Vagina (tissue), 2 donors: ENCODE results near the gene C10orf143. TPM values are rescaled to one million over a fixed set of nuclear protein-coding genes. Genes with fewer than 3 reads are reported as not detected.

Experiments used
- DNase-seq, 2 donors: peaks; one replicate each; pipeline ENCODE4 v3.0.0-alpha.2; 2017; ENCODE audit errors: extremely low spot score in 2 of 2
- H3K27ac ChIP-seq: fragments of 200-600 bp; sonication (generic); one replicate; pipeline ENCODE4 v1.5.1; 2019
- H3K27me3 ChIP-seq: fragments of 200-600 bp; sonication (generic); one replicate; pipeline ENCODE4 v1.5.1; 2019
- H3K36me3 ChIP-seq, 2 donors: fragments of 200-600 bp; sonication (generic); one replicate each; pipeline ENCODE4 v1.5.1; 2017 to 2019
- H3K4me1 ChIP-seq: fragments of 200-600 bp; sonication (generic); one replicate; pipeline ENCODE4 v1.5.1; 2019
- H3K4me3 ChIP-seq, 2 donors: fragments of 200-600 bp; sonication (generic); 1 replicate in 1 of 2; 2 replicates in 1 of 2; pipeline ENCODE4 v1.5.1; 2016 to 2019
- H3K9me3 ChIP-seq: fragments of 200-600 bp; sonication (generic); one replicate; pipeline ENCODE4 v1.5.1; 2019
- CTCF ChIP-seq, 3 experiments: fragments of 450-650 bp in 2 of 3; fragments of 200-600 bp in 1 of 3; sonication (generic) in 1 of 3; IDR thresholded peaks; one replicate each; pipeline ENCODE4 v1.5.1; 2017 to 2019; ENCODE audit warnings: antibody characterized with exemption in 3 of 3, mild to moderate bottlenecking in 2 of 3, moderate library complexity in 2 of 3
- POLR2A ChIP-seq, 2 donors: fragments of 450-650 bp; IDR thresholded peaks; one replicate each; pipeline ENCODE4 v1.6.1; 2017; ENCODE audit warnings: antibody characterized with exemption in 2 of 2, mild to moderate bottlenecking in 2 of 2, moderate library complexity in 2 of 2
- POLR2AphosphoS5 ChIP-seq, 2 donors: sonication (generic); formaldehyde crosslinking; IDR thresholded peaks; one replicate each; pipeline ENCODE4 v1.9.0; 2017; ENCODE audit warnings: antibody characterized with exemption in 2 of 2, mild to moderate bottlenecking in 2 of 2, low read depth in 1 of 2; ENCODE audit not compliant: insufficient read depth in 1 of 2
- intact Hi-C: fragments of 100-400 bp; cut with DNase I; formaldehyde crosslinking; loops from one replicate; pipeline ENCODE4 v1.15.1; 2023
- total RNA-seq: library from RNA; depleted of rRNA; stranded (reverse); fragments of >200 nt; gene quantifications from one replicate; pipeline ENCODE4 v1.2.3, GENCODE V29; 2016

Gene C10orf143
- total RNA-seq, 1 donor from 2014 or later = 0.74 TPM

- no peaks in the 10 kb centered on the region for H3K4me1 ChIP-seq
- H3K27ac ChIP-seq = no peak overlapping the region
- H3K4me3 ChIP-seq = no peak overlapping the region
- TF ChIP-seq CTCF (IDR thresholded peaks at IDR 0.05) (no peak), POLR2A (IDR thresholded peaks at IDR 0.05) (no peak), POLR2AphosphoS5 (IDR thresholded peaks at IDR 0.05; ENCODE audit: insufficient read depth in 1 of 2, low read depth in 1 of 2) (no peak)
- no peak for DNase-seq
- no peaks in the 10 kb centered on the region for H3K27me3 ChIP-seq
- intact Hi-C loops = no loop called here
- H3K9me3 ChIP-seq = no peaks in the 10 kb centered on the region
- H3K36me3 ChIP-seq = peaks cover 0 to 12% of the 10 kb centered on the region in 2 donors
These were observed 33.9 kb downstream of the C10orf143 start for GRCh38 chr10:130076681-130077080.

DNA sequence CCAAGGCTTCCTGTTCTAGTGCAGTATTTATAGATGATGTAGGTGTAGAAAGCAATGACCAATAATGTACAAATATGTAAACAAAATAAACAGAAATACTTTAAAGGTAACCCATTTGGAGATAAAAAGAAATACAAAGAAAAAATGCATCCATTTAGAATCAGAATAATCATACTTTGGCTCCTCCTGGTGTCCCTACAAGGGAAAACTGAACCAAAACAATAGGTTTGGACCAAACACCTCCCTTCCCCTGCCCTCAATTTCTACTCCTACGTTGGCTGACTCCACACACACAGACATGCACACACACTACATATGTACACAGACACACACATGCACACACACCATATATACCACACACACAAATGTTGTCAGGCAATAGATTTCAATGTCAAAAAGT lies 36.0 kb downstream of the C10orf143 start:
- intact Hi-C loops = no loop called here
- DNase-seq = no peak

GRCh38 chr10:130073912-130074311 lies 36.7 kb downstream of the C10orf143 start:
- Histone ChIP-seq H3K9me3 (no peaks in the 10 kb centered on the region), H3K36me3 (peaks cover 0 to 12% of the 10 kb centered on the region in 2 donors), H3K4me1 (no peaks in the 10 kb centered on the region), H3K4me3 (no peak overlapping the region), H3K27ac (no peak overlapping the region), H3K27me3 (no peaks in the 10 kb centered on the region)
- TF ChIP-seq POLR2AphosphoS5 (IDR thresholded peaks at IDR 0.05; ENCODE audit: insufficient read depth in 1 of 2, low read depth in 1 of 2) = no peak
- no peak for TF ChIP-seq POLR2A (IDR thresholded peaks at IDR 0.05)
- TF ChIP-seq CTCF (IDR thresholded peaks at IDR 0.05) = no peak
- intact Hi-C loops = no loop called here
- no peak for DNase-seq

More for the DNA sequence above, 36.0 kb downstream of the C10orf143 start:
- Histone ChIP-seq H3K4me1 (no peaks in the 10 kb centered on the region), H3K9me3 (no peaks in the 10 kb centered on the region), H3K27me3 (no peaks in the 10 kb centered on the region), H3K36me3 (peaks cover 0 to 12% of the 10 kb centered on the region in 2 donors), H3K27ac (no peak overlapping the region), H3K4me3 (no peak overlapping the region)
- TF ChIP-seq CTCF (IDR thresholded peaks at IDR 0.05) (no peak), POLR2A (IDR thresholded peaks at IDR 0.05) (no peak), POLR2AphosphoS5 (IDR thresholded peaks at IDR 0.05; ENCODE audit: insufficient read depth in 1 of 2, low read depth in 1 of 2) (no peak)

GRCh38 chr10:130072247-130072646 lies 38.4 kb downstream of the C10orf143 start:
- DNase-seq = no peak
- no peaks in the 10 kb centered on the region for H3K9me3 ChIP-seq
- no peak for TF ChIP-seq POLR2A (IDR thresholded peaks at IDR 0.05)
- TF ChIP-seq CTCF (IDR thresholded peaks at IDR 0.05) = no peak
- no peak for TF ChIP-seq POLR2AphosphoS5 (IDR thresholded peaks at IDR 0.05; ENCODE audit: insufficient read depth in 1 of 2, low read depth in 1 of 2)
- intact Hi-C loops = no loop called here
- H3K4me1 ChIP-seq = no peaks in the 10 kb centered on the region
- H3K4me3 ChIP-seq = no peak overlapping the region
- H3K27ac ChIP-seq = no peak overlapping the region
- no peaks in the 10 kb centered on the region for H3K27me3 ChIP-seq
- H3K36me3 ChIP-seq = peaks cover 0 to 12% of the 10 kb centered on the region in 2 donors

GRCh38 chr10:130067893-130068292 lies 42.7 kb downstream of the C10orf143 start:
- Histone ChIP-seq H3K4me1 (no peaks in the 10 kb centered on the region), H3K4me3 (no peak overlapping the region), H3K9me3 (no peaks in the 10 kb centered on the region), H3K27ac (no peak overlapping the region), H3K36me3 (peaks cover 0 to 2% of the 10 kb centered on the region in 2 donors), H3K27me3 (no peaks in the 10 kb centered on the region)
- DNase-seq = no peak
- intact Hi-C loops = no loop called here
- TF ChIP-seq CTCF (IDR thresholded peaks at IDR 0.05) (no peak), POLR2A (IDR thresholded peaks at IDR 0.05) (no peak), POLR2AphosphoS5 (IDR thresholded peaks at IDR 0.05; ENCODE audit: insufficient read depth in 1 of 2, low read depth in 1 of 2) (no peak)
